GM19193 (cell line): ENCODE results near the gene TRAPPC2L.

Experiments used
- POLR2A ChIP-seq: IDR thresholded peaks from 4 replicates; pipeline ENCODE4 v1.6.1; 2011; ENCODE audit not compliant: insufficient read depth, insufficient read length; ENCODE audit errors: extremely low read depth

The TRAPPC2L gene

DNA sequence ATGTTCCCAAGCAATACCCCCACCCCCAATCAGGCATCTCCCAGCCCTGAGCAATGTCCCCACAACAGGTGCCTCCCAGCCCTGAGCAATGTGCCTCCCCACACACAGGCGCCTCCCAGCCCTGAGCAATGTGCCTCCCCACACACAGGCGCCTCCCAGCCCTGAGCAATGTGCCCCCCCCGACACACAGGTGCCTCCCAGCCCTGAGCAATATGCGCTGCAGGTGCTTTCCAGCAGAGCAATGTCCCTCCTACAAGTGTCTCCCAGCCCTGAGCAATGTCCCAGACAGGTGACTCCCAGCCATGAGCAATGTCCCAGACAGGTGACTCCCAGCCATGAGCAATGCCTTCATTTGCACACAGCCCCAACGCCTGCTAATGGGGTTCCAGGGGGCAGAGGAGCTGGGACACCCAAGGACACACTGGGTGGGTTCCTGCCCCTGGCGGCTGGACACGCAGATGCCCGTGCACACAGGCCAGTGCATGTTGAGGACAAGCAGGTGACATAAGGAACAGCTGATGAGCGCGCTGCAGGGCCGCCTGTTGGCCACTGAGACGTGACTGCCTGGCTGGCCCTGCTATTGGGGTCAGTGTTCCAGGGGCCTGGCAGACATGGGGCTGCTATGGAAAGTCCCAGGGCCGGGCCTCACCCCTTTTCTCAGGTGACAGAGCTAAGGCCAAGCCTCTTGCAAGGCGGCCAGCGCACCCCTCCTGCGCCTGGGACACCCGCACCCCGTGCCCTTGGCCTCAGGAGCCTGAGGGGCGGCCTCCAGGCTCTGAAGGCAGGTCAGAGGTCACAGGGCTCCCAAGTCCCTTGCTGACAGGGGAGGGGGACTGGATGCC, 36.4 kb downstream of the TRAPPC2L start:
- TF ChIP-seq POLR2A: no peak

DNA sequence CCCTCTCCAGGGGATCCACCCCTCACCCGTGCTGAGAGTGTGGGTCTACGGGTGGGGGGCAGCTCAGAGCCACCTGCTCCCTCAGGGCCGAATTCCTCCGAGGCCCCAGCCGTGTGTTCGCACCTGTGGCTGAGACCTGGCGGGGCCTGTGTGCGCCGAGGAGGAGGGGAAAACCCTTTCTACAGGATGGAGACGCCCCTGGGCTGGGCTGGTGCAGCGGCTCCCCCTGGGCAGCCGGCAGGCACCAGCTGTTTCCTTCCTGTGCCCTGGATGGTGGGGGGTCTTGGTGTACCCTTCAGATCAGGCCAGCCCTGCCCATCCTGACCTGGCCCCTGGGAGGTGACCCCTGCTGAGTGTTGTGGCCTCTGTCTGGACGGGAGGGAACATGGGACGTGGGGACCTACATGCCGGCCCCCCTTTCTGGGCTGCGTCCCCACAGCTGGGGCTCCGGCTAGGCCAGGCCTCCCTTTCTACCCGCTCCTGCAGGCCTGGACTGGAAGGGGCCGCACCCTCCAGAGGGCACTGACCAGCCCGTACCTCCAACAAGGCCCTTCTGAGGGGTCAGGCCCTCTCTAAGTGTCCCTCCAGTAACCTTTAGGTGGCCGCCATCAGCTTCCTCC, 37.9 kb downstream of the TRAPPC2L start:
- TF ChIP-seq POLR2A: no peak

DNA sequence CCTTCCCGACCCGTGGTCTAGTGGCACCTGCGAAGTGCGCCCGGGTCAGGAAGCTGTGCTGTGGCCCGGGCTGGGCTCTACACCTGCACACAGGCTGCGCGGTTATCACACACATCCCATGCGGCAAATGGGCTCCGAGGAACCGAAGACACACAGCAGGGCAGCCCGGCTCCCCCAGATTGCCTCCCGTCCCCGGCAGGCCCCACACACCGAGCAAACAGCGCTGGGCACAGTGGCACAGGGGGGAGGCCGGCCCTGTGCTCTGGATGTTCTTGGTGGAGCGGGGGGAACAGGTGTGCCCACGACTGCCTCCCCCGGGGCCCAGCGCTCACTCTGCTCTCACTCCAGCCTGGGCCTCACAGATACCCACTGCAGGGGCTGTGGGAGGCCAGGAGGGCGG, 38.4 kb downstream of the TRAPPC2L start:
- no peak for TF ChIP-seq POLR2A

DNA sequence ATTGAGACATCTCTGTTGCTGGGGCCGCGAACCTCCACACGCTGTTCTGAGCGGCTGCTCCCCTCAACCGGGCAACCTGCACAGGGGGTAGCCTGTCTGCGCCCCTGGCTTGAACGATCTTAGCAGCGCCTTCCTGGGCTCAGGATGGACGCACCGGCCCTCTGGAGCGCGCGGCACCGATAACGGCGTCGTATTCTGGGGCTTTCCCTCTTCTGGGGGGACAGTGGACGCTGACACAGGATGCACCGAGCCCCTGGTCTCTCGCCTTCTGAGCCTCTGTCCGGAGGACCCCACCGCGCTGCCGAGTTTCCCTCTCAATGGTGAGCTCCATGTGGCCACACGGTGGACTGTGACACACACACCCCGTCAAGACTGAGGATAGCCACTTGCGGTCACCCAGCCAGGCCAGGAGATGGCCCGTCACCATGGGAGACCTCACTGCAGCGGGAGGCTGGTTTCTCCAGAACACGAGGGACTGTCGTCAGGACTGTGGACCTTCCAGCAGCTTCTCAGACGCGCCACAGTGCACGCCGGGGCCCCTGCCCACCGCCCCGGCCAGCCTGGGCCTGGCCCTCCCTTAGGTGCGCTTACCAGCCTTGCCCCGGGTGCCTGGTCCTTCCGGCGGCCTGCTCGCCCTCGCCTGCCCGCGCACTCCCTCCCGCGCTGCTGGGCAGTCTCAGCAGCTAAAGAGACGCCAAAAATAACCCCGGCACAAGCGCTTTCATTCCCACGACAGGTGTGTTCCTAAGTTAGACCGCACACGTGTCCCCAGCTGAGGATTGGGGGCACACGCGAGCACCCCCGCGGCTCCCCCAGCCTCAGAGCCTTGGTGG, 39.5 kb downstream of the TRAPPC2L start:
- no peak for TF ChIP-seq POLR2A

DNA sequence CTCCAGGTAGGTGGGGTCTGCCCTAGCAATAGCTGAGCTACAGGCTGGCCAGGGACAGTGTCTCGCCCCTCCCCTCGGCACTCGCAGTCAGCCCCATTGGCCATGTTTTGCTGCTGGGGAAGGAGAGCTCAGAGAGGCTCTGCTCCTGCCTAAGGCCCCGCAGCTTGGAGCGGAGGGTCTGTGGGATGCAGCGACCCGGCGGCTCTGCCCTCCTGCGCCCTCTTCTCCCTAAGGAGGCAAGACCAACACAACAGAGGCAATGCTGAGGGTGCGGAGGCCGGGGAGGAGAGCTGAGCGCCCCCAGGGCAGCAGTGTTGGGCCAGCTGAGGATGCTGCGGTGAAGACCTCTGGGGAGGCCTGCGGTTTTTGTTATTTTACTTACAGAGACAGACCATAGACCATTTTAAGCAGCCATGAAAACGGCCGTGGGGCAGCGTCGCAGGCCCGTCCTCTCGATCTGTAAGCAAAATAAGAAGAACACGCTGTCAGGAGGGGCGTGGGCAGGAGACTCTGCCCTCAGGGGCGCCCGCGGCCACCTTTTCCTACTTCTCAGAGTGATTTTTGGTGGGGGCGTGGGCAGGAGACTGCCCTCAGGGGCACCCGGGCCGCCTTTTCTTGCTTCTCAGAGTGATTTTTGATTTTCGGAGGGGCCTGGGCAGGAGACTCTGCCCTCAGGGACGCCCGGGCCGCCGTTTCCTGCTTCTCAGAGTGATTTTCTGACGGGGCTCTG, 40.9 kb downstream of the TRAPPC2L start:
- no peak for TF ChIP-seq POLR2A

DNA sequence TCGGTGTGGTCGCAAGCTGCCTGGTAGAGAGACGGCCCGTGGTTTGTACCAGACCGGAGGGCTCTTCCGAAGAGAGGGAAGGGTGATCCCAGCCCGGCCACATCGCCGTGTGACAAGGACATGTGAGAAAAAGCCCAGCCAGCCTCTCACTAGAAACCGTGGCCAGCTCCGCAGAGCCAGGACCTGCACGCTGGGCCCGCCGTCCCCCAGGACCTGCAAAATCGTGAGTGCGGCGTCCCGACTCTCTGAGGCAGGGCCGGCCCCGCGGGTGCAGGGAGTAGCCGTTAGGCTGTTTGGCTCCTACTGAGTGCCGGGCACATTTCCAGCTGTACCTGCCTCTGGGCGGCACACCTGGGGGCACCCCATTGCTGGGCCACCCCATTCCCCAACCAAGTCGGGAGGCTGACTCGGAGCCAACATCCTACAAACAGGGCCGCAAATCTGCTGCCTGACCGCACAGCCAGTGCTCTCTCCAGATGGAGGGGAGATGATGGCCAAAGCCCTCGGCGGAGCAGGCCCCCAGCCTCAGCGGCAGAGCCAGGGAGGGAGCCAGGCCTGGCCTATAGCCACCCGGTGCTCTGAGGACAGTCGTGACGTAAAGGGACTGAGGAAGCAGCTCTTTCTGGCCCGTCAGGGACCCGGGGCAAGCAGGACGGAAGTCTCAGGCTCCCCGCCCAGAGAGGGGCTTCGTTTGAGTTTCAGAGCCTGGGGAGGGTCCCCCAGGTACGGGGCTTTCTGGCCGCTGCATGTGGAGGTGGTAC, 43.2 kb downstream of the TRAPPC2L start:
- no peak for TF ChIP-seq POLR2A

DNA sequence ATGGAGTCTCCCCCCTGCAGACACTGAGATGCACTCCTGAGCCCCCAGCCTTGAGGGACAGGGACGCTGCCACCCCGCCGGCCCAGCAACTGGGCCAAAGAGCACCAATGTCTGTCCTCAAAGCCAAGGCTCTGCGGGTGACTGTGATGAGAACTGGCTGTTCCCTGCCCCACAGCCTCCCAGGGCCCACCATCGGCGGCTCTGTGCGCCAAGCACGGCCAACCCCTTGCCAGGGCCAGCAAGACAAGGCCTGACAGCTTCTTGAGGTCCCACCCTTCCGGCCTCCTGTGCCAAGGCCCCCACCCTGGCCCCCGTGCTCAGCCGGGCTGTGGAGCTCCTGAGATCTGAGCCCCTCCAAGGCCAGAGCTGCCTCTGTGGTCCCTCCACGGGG, 43.7 kb downstream of the TRAPPC2L start:
- TF ChIP-seq POLR2A: no peak

DNA sequence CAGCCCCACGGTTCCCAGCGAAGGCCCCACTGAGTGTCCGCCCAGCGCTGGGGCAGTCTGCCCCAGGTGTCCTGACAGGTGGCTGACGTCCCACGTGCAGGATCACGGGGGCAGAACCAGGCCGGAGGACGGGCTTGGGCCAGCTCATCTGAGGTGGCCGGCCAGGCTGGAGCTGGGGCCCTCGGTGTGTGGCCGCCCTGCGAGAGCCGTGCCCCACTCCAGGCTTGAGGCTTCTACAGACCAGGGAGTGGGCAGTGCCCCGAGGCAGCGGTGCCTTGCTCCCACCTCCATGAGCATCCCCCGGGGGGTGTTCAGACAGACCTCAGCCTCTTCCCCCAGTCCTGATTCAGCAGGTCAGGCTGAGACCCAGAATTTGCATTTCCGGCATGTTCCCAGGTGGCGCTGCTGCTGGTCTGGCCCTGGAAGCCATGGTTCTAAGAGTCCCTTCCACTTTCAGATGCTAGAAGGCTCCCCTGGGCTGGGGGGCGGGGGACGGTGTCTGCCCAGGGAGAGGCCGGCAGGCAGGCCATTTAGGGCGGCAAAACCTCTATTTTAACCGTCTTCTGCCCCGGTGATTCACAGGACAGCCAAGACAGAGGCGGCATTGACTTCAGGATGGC, 44.9 kb downstream of the TRAPPC2L start:
- no peak for TF ChIP-seq POLR2A

DNA sequence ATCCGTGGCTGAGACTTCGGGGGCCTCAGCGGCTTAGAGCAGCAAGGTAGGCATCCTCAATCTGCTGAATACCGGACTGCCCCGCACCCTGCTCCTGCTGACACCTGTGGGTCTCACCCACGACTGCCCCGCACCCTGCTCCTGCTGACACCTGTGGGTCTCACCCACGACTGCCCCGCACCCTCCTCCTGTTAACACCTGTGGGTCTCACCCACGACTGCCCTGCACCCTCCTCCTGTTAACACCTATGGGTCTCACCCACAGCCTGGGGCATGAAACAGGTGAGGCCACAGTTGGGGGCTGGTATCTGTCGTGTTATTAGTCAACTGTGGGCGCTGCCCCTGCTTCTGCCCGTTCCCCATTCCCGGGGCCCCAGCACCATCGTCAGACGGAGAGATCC, 45.8 kb downstream of the TRAPPC2L start:
- TF ChIP-seq POLR2A: no peak

DNA sequence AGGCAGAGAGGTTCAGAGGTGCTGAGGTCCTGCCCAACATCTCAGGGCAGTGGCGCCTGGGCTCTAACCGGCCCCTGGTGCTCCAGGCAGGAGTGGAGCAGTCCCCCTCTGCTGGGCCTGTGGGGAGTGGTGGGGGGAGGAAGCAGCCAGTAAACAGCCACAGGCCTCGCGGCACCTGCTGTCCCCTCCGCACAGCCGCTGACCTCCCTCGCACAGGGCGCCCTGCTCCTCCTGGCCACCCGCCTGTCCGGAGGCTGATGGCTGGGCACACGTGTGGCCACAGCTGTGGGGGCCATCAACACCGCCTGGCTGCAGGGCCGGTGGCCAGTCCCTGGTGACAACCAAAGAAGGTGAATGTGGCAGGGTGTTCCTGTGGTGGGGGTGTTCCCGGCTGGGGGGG, 46.3 kb downstream of the TRAPPC2L start:
- TF ChIP-seq POLR2A: no peak

DNA sequence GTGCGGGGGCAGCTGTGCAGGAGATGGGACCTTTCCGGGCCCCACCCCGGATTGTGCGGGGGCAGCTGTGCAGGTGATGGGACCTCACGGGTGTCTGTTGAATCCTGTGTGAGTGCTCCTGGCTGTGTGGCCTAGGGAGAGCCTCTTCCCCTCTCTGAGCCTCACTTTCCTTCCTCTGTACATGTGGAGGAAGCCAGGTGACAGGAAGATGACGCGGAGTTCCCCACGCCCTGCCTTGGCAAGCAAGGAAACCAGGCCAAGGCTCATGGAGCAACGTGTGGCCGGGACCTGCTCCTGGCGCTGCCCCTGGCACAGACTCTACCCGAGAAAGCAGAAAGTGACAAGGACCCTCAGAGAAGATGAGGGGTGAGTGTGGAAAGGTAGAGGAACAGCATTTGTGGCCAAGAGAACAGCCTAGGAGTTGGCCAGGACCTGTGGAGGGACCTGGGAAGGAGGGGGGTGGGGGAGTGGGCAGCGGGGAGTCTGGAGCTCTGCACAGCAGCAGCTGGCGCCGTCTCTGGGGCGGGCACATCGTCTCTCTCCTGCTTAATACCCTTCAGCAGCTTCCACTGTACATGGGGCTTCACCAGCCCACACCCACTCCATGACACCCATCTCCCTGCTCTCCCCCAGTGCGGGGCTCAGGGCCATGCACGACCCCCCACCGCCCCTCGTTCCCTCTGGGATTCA, 47.9 kb downstream of the TRAPPC2L start:
- no peak for TF ChIP-seq POLR2A

DNA sequence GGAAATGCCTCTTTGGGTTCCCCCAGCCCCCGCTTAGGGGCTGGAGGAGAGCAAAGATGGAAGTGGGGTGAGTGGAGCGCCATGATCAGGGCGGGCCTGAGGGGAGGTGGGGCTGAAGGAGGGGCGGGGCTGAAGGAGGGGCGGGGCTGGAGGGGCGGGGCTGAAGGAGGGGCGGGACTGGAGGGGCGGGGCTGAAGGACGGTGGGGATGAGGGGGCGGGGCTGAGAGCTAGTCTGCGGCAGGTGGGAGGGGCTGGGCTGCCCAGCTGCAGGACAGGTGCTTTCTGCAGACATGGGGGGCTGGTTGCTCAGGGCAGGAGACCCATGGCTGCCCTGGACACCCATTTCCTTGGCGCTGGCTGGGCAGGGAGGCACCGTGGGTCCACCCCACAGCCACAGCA, 48.6 kb downstream of the TRAPPC2L start:
- TF ChIP-seq POLR2A: no peak

DNA sequence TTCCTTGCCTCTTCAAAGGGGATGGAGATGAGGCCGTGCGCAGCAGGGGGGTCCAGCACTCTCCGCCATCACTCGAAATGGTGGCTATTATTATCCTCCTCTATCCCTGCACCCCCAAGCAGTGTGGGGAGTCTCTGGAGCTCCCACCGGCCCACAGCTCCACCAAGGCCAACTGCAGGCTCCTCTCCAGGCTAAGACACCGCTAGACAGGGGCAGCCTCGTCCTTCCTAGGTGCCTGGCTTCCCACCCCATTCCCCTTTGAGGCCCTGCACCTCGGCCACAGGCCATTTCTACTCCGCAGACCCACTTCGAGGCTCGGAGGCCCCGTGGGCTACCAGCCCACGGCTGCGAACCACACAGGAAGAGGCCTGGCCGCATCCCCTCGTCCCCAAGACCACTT, 49.1 kb downstream of the TRAPPC2L start:
- TF ChIP-seq POLR2A: no peak
